ENCODE measurements around the gene PROM1.

PROM1 gene

DNA sequence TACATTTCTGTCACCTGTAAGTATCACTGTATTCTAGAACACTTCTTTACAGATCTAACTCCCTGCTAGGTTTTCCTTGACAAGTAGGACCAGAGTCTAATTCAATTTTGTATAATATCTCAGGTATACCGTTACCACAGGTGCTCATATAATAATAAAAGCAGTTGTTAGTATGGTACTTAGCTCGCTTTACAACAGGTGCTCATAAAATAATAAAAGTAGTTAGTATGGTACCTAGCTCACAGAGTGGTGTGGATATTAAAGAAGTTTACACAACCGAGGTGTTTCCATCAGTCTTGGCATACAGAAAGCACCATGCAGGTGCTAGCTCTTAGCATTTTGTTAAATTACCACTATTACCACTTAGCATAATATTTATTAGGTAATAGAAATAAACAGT, 88.0 kb downstream of the PROM1 start:
- DNase-seq (ENCODE audit: extremely low read depth in 1 of 2, low read depth in 1 of 2), result no peak

DNA sequence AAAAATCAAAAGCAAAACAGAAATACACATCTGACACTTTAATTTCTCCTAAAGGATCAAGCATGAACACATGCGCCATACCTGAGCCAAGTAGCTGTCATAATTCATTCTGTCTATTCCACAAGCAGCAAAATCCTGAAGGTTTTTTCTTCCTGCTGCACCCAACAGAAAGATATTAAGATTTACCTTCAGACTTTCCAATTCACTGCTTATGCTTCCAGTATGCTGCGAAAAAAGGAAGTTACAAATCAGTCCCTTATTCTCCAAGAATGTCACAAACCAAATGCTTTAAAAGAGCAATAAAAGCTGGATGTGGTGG, 91.7 kb downstream of the PROM1 start:
- no peak for DNase-seq (ENCODE audit: extremely low read depth in 1 of 2, low read depth in 1 of 2)

- DNase-seq (ENCODE audit: extremely low read depth in 1 of 2, low read depth in 1 of 2), result no peak
Measured at GRCh38 chr4:15990570-15991285, 93.1 kb downstream of the PROM1 start.

DNA sequence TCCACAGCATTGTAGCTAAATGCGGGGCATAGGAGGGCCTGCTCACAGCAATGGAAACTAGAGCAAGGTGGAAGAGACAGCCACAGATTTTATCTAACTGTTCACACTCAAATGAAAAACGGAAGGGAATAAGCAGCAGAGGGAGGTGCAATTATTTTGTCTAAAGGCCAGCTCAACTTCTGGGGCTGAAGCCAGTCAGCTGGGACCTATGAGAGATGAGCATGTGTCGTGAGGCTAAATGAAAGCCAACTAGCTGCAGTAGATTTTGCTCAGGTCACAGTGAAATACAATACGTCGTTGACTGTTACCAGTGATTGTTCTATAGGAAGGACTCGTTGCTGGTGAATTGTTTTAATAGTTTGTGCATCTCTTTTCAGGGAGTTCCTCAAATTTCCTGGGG, 94.4 kb downstream of the PROM1 start:
- no peak for DNase-seq (ENCODE audit: extremely low read depth in 1 of 2, low read depth in 1 of 2)

- no peak for DNase-seq (ENCODE audit: extremely low read depth in 1 of 2, low read depth in 1 of 2)
Measured at GRCh38 chr4:15988222-15988621, 95.6 kb downstream of the PROM1 start.

GRCh38 chr4:15986907-15987306, 96.9 kb downstream of the PROM1 start:
- DNase-seq (ENCODE audit: extremely low read depth in 1 of 2, low read depth in 1 of 2), result no peak

GRCh38 chr4:15983610-15984009, 100.2 kb downstream of the PROM1 start:
- DNase-seq (ENCODE audit: extremely low read depth in 1 of 2, low read depth in 1 of 2), result no peak

DNA sequence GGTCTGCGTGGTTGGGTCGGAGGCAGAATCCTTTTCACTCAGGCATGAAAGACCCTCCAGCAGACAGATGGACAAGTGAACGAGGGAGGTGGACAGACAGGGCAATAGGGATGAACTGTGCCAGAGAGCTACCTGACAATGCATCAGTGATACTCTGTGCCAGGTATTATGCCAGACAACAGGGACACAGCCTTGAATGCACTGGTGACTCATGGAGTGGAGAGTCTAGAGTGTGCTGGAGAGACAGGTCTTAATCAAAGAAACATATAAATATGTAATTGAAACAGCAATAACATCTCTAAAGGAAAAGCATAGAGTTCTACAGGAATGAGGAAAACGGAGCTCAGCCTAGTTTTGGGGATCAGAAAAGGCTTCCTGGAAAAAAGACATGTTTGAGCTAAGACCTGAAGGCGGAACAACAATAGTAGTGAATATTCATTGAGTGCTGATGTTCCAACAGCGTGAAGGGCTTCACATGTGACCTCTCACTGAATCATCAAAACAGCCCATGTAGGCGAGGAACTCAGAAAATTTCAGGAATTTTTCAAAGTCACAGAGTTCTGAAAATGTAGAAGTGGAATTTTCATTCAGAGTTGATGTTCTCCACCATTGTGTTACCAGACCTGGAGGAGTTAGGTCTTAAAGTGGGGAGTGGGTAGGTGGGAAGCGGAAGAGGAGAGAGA, 100.8 kb downstream of the PROM1 start:
- DNase-seq (ENCODE audit: extremely low read depth in 1 of 2, low read depth in 1 of 2), result no peak

- DNase-seq (ENCODE audit: extremely low read depth in 1 of 2, low read depth in 1 of 2), result no peak
Measured at GRCh38 chr4:15976456-15977447, 107.1 kb downstream of the PROM1 start.

- no peak for DNase-seq (ENCODE audit: extremely low read depth in 1 of 2, low read depth in 1 of 2)
Measured at GRCh38 chr4:15971068-15971801, 112.6 kb downstream of the PROM1 start.

GRCh38 chr4:15968551-15969300, 115.1 kb downstream of the PROM1 start:
- DNase-seq (ENCODE audit: extremely low read depth in 1 of 2, low read depth in 1 of 2), result no peak

DNA sequence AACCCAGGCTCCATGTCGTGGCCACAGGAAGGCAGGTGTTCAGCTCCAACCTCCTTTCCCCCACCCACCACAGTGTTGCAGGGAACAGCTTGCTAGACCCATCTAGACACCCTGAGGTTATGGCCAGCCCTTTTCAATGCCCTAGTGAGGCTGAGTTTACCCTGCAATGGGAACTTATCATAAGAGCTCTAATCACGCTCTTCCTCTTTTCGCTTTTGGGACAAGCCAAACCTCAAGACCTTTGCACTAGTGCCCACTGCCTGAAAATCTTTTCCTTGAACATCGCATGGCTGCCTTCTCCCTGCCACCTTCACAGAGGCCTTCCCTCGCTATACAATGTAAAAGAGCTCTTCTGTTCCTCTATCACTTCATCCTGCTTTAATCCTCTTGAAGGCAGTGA, 118.5 kb downstream of the PROM1 start:
- DNase-seq (ENCODE audit: extremely low read depth in 1 of 2, low read depth in 1 of 2), result no peak

GRCh38 chr4:15964159-15964558, 119.7 kb downstream of the PROM1 start:
- DNase-seq (ENCODE audit: extremely low read depth in 1 of 2, low read depth in 1 of 2), result no peak

GRCh38 chr4:15963576-15963975, 120.2 kb downstream of the PROM1 start:
- no peak for DNase-seq (ENCODE audit: extremely low read depth in 1 of 2, low read depth in 1 of 2)

DNA sequence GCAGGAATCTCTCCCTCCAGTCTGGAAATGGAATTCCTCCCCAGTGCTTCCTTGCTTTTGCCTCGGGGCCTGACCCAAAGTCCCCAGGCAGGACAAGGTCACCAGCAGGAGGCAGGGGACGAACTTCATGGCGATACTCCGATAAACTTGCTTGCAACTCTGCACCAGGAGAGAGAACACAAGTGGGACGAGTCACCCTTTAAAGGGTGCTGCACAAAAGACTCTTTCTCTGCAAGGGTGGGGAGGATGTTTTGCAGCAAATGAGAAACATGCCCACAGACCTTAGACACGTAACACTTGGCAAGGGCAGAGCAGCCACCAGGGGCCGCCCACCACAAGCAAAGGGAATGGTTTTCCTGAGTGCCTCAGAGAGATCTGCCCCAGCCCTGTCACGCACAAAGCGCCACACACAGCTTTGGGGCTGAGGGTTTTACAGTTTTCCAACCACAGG, 120.8 kb downstream of the PROM1 start, which contains the start of gene FGFBP2:
FGFBP2 (minus strand) TSS at position 175 of the 451 bp plus-strand sequence; CDS start at position 129, 46 bp downstream.
- DNase-seq (ENCODE audit: extremely low read depth in 1 of 2, low read depth in 1 of 2), result peak; percentile 44 to 55

GRCh38 chr4:15961781-15962510, 121.9 kb downstream of the PROM1 start:
- DNase-seq (ENCODE audit: extremely low read depth in 1 of 2, low read depth in 1 of 2), result no peak

DNA sequence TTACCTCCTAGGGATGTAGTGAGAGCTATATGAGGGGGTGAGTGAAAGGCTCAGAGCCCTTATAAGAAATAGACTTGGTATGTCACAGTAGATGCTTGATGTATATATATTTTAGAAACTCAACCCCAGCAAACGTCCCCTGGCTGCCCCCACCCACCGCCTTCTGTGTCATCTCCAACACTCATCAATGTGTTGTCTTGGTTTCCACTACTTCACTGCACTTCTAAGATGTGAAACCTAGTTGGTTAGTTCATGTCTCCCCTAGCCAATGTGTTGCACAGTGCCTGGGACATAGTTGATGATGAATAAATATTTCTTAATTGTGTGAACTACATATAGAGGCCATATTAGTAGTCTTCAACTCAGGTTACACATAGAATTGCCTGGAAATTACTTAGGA, 125.3 kb downstream of the PROM1 start:
- no peak for DNase-seq (ENCODE audit: extremely low read depth in 1 of 2, low read depth in 1 of 2)

- DNase-seq (ENCODE audit: extremely low read depth in 1 of 2, low read depth in 1 of 2), result peak; percentile 48 to 54
Measured at GRCh38 chr4:15956179-15956850, 127.5 kb downstream of the PROM1 start.

GRCh38 chr4:15955670-15956069, 128.2 kb downstream of the PROM1 start:
- no peak for DNase-seq (ENCODE audit: extremely low read depth in 1 of 2, low read depth in 1 of 2)
